ENCODE data around the gene UGT3A1. TPM values are rescaled to one million over a fixed set of nuclear protein-coding genes. Genes with fewer than 3 reads are reported as not detected.
"Not testable (repeated sequence)": the region's sequence is repeated elsewhere in the genome, so short reads cannot be mapped to it uniquely, and the experiment has no call there.

Gene UGT3A1
- total RNA-seq (2022) (not detected in 2 replicates), Bru-seq, nascent RNA (percentile 8 among the genes with signal in this experiment), BruChase-seq, experiment 1, labeled RNA remaining after a 6-hour chase (percentile 7 among the genes with signal in this experiment), BruChase-seq, experiment 2, labeled RNA remaining after a 2-hour chase (percentile 6 among the genes with signal in this experiment)
- long read RNA-seq: 0 reads

GRCh38 chr5:35990941-35991611 is at the start of gene UGT3A1:
Gene UGT3A1 (minus strand): TSS chr5:35991390. CDS start chr5:35991240, 150 bp downstream.
- no TSS peak for BruUV-seq (replicated peaks)
- no peak within 1 kb of the TSS for H3K4me3 Mint-ChIP-seq (ENCODE audit: low read depth, unreplicated experiment)

GRCh38 chr5:36035696-36036095 is 44.5 kb upstream of the UGT3A1 start:
- intact Hi-C loops (cut with micrococcal nuclease; ENCODE audit: unreplicated experiment): no loop called here
- H3K4me1 Mint-ChIP-seq (ENCODE audit: low read depth, unreplicated experiment): no peaks in the 10 kb centered on the region
- H3K4me3 Mint-ChIP-seq (ENCODE audit: low read depth, unreplicated experiment): no peak overlapping the region
- H3K27ac Mint-ChIP-seq (ENCODE audit: unreplicated experiment): no peak overlapping the region
- peaks cover 7% of the 10 kb centered on the region for H3K9me3 Mint-ChIP-seq (ENCODE audit: low read depth, unreplicated experiment)
- BruUV-seq (replicated peaks): no TSS peak
- H3K36me3 Mint-ChIP-seq (ENCODE audit: insufficient read depth, unreplicated experiment): no peaks in the 10 kb centered on the region
- no peak for DNase-seq
- CTCF ChIA-PET: no interaction called here
- no peaks in the 10 kb centered on the region for H3K27me3 Mint-ChIP-seq (ENCODE audit: unreplicated experiment)
- no peak for TF ChIP-seq CTCF (IDR thresholded peaks at IDR 0.05; ENCODE audit: unreplicated experiment)

More at GRCh38 chr5:35990941-35991611, at the start of gene UGT3A1:
- no peaks in the 10 kb centered on the region for H3K36me3 Mint-ChIP-seq (ENCODE audit: insufficient read depth, unreplicated experiment)
- H3K27me3 Mint-ChIP-seq (ENCODE audit: unreplicated experiment): no peaks in the 10 kb centered on the region
- no peak within 1 kb of the TSS for H3K27ac Mint-ChIP-seq (ENCODE audit: unreplicated experiment)
- CTCF ChIA-PET: no interaction called here
- peaks cover 11% of the 10 kb centered on the region for H3K9me3 Mint-ChIP-seq (ENCODE audit: low read depth, unreplicated experiment)
- no peak for DNase-seq
- no peak for TF ChIP-seq CTCF (IDR thresholded peaks at IDR 0.05; ENCODE audit: unreplicated experiment)
- no peaks in the 10 kb centered on the region for H3K4me1 Mint-ChIP-seq (ENCODE audit: low read depth, unreplicated experiment)
- intact Hi-C loops (cut with micrococcal nuclease; ENCODE audit: unreplicated experiment): no loop called here

- H3K4me1 Mint-ChIP-seq (ENCODE audit: low read depth, unreplicated experiment); BruUV-seq (replicated peaks); CTCF ChIA-PET; H3K27ac Mint-ChIP-seq (ENCODE audit: unreplicated experiment); intact Hi-C loops (cut with micrococcal nuclease; ENCODE audit: unreplicated experiment); DNase-seq; H3K9me3 Mint-ChIP-seq (ENCODE audit: low read depth, unreplicated experiment); H3K27me3 Mint-ChIP-seq (ENCODE audit: unreplicated experiment); H3K36me3 Mint-ChIP-seq (ENCODE audit: insufficient read depth, unreplicated experiment); H3K4me3 Mint-ChIP-seq (ENCODE audit: low read depth, unreplicated experiment): not testable (repeated sequence)
Observed at GRCh38 chr5:36034536-36035134, 43.4 kb upstream of the UGT3A1 start.

GRCh38 chr5:36033486-36033885 is 42.3 kb upstream of the UGT3A1 start:
- Mint-ChIP-seq H3K27ac (ENCODE audit: unreplicated experiment) (no peak overlapping the region), H3K4me3 (ENCODE audit: low read depth, unreplicated experiment) (no peak overlapping the region), H3K36me3 (ENCODE audit: insufficient read depth, unreplicated experiment) (no peaks in the 10 kb centered on the region), H3K27me3 (ENCODE audit: unreplicated experiment) (no peaks in the 10 kb centered on the region), H3K4me1 (ENCODE audit: low read depth, unreplicated experiment) (no peaks in the 10 kb centered on the region), H3K9me3 (ENCODE audit: low read depth, unreplicated experiment) (peaks cover 7% of the 10 kb centered on the region)
- intact Hi-C loops (cut with micrococcal nuclease; ENCODE audit: unreplicated experiment): no loop called here
- TF ChIP-seq CTCF (IDR thresholded peaks at IDR 0.05; ENCODE audit: unreplicated experiment): no peak
- no peak for DNase-seq
- CTCF ChIA-PET: no interaction called here
- BruUV-seq (replicated peaks): no TSS peak

GRCh38 chr5:36033047-36033446 is 41.9 kb upstream of the UGT3A1 start:
- DNase-seq: no peak
- H3K36me3 Mint-ChIP-seq (ENCODE audit: insufficient read depth, unreplicated experiment): no peaks in the 10 kb centered on the region
- H3K4me1 Mint-ChIP-seq (ENCODE audit: low read depth, unreplicated experiment): no peaks in the 10 kb centered on the region
- no peak for TF ChIP-seq CTCF (IDR thresholded peaks at IDR 0.05; ENCODE audit: unreplicated experiment)
- H3K27me3 Mint-ChIP-seq (ENCODE audit: unreplicated experiment): no peaks in the 10 kb centered on the region
- CTCF ChIA-PET: no interaction called here
- no peak overlapping the region for H3K27ac Mint-ChIP-seq (ENCODE audit: unreplicated experiment)
- peaks cover 10% of the 10 kb centered on the region for H3K9me3 Mint-ChIP-seq (ENCODE audit: low read depth, unreplicated experiment)
- no peak overlapping the region for H3K4me3 Mint-ChIP-seq (ENCODE audit: low read depth, unreplicated experiment)
- BruUV-seq (replicated peaks): no TSS peak
- intact Hi-C loops (cut with micrococcal nuclease; ENCODE audit: unreplicated experiment): no loop called here

Data from Calu3 (cell line).